Left forelimb (tissue), 1 donor: ENCODE measurements around the gene CERKL.

Source experiments
- DNase-seq: peaks from one replicate; pipeline ENCODE4 v3.0.0-alpha.2; 2018; ENCODE audit warnings: low spot score

The CERKL gene

DNA sequence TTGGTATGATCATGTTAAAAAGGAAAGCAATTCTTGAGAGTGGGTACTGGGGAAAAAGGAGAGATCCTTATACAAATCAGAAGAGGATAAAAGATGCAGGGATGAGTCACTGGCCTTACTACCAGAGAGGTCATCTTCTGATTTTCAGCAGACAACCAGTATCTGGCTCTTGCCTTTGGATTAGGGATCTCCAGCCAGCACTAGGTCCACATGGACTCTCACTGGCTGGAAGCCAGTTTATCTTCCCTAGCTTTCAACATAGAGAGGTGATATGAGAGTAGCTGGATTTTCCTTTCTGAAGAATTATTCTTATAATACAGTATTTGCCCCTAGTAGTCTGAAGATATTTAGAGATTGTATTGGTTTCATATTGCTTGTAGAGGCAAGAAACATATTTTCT, 30.2 kb downstream of the CERKL start:
- no peak for DNase-seq

GRCh38 chr2:181623159-181623558, 33.7 kb downstream of the CERKL start:
- DNase-seq: no peak

GRCh38 chr2:181621779-181622490, 35.0 kb downstream of the CERKL start:
- DNase-seq: no peak

- no peak for DNase-seq
Measured at GRCh38 chr2:181619516-181619915, 37.4 kb downstream of the CERKL start.

GRCh38 chr2:181616715-181617114, 40.2 kb downstream of the CERKL start:
- DNase-seq: no peak

- no peak for DNase-seq
Measured at GRCh38 chr2:181614874-181615638, 41.8 kb downstream of the CERKL start.

GRCh38 chr2:181613241-181613640, 43.7 kb downstream of the CERKL start:
- no peak for DNase-seq

- no peak for DNase-seq
Measured at GRCh38 chr2:181607629-181608590, 49.0 kb downstream of the CERKL start.

- no peak for DNase-seq
Measured at GRCh38 chr2:181605889-181606837, 50.7 kb downstream of the CERKL start.

- no peak for DNase-seq
Measured at GRCh38 chr2:181602017-181602416, 54.9 kb downstream of the CERKL start.

- DNase-seq: no peak
Measured at GRCh38 chr2:181596556-181596955, 60.3 kb downstream of the CERKL start.

DNA sequence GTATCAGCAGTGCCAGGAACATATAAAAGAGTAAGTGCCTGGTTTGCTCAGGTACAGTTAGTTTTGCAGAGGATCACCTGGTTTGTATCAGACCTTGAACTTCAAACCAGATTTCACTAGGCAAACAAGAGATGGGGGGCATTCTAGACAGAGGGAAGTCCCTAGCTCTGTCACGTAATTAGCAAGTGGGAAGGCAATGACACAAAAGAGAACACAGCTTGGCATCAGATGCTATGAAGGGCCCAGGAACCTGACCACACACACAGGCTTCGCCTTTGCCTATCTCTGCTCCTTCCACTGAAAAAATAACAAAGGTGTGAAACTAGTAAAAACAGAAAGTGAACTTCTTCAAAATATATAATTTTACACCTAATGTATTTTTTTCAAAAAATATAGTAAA, 62.6 kb downstream of the CERKL start:
- DNase-seq: no peak

- DNase-seq: no peak
Measured at GRCh38 chr2:181589779-181590178, 67.1 kb downstream of the CERKL start.

GRCh38 chr2:181588546-181588945, 68.4 kb downstream of the CERKL start:
- no peak for DNase-seq

GRCh38 chr2:181586569-181587081, 70.3 kb downstream of the CERKL start:
- no peak for DNase-seq

- no peak for DNase-seq
Measured at GRCh38 chr2:181585732-181586131, 71.2 kb downstream of the CERKL start.

DNA sequence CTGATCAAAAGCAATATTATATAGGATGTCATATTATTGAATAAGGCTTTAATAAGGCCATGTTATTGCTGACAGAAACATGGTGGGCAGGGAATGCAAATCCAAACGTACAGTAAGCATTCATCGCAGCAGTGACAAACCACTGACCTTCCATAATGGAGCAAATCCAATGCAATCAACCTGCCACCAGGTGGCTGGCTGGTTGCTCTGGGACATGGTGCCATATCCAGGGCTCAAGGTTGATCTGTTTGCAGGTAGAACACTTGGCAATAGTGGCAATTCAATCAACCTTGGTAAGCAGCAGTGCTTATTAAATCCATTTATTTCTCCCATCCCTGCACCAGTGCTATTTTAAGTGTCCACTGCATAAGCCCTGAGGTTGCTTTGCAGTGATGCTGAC, 75.4 kb downstream of the CERKL start:
- no peak for DNase-seq

GRCh38 chr2:181578829-181579228, 78.1 kb downstream of the CERKL start:
- no peak for DNase-seq

DNA sequence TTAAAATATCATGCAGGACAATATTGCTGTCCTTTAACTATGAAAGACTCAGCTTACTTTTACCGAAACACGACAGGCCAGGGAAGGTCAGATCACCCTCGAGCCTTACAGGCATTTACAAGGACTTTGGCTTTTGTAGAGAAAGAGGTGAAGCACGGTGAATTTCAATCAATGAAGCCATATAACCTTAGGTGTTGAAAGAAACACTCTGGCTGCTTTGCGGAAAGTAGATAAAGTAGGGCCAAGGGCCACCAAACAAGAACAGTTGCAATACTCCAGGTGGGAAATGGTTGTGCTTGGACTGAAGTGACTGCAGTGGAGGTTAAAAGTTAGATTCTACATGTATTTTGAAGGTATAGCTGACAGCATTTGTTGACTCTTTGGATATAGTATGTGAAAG, 80.5 kb downstream of the CERKL start:
- DNase-seq: no peak

DNA sequence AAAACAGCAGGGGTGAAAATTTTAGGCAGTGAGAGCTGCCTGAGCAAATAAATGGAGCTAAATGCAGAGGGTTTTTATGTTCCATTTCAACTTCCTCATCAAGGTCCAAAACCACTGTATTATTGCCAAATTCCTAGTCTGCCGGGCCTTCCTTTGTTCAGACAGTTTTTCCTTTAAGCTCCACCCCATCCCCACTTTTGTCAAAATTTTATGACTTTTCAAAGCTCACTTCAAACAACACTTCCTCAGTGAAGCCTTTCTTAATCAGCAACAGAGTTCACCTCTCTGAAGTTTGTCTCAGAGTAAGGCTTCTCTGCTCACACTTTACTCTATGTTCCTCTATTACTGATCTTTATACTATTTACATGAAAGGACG, 81.3 kb downstream of the CERKL start:
- DNase-seq: no peak

DNA sequence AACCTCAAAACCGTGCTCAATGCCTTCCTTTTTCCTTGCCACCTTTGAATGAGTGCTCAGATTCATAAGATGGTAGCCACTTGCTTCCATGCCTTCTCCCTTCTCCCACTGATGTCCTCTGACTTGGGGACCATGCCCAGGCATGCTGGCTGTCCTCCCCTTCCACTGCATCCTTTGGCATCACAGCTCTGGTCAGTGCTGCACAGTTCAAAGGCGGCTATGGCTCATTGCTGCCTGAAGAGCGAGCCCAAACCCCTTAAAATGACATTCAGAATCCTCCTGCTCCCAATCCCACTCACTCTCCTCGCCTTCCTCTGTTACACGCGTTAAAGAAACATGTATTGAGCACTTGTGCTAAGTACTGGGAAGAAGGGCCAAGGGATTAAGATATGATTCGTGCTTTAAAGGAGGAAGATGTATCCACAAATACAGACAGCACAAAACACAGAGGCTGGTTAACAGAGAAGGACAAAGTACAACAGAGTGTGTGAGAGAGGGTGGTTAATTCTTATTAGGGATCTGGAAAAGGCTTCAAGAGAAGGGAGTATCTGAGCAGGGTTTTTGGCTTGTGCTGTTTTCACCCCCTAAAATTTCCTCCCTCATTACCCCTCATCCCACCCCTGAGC, 81.8 kb downstream of the CERKL start:
- no peak for DNase-seq
